CD4-positive, alpha-beta T cell treated with Interleukin-17A for 4 hours (primary cell): Measurements from ENCODE around the gene SUMO2.
A peak's percentile ranks its signal among the peaks of the same experiment; 100 is the strongest.
"Not testable (repeated sequence)": the region's sequence is repeated elsewhere in the genome, so short reads cannot be mapped to it uniquely, and the experiment has no call there.

Experiments used
- DNase-seq: peaks from one replicate; pipeline ENCODE4 v3.0.0-alpha.2; 2020; ENCODE audit warnings: mixed read lengths

SUMO2 gene

DNA sequence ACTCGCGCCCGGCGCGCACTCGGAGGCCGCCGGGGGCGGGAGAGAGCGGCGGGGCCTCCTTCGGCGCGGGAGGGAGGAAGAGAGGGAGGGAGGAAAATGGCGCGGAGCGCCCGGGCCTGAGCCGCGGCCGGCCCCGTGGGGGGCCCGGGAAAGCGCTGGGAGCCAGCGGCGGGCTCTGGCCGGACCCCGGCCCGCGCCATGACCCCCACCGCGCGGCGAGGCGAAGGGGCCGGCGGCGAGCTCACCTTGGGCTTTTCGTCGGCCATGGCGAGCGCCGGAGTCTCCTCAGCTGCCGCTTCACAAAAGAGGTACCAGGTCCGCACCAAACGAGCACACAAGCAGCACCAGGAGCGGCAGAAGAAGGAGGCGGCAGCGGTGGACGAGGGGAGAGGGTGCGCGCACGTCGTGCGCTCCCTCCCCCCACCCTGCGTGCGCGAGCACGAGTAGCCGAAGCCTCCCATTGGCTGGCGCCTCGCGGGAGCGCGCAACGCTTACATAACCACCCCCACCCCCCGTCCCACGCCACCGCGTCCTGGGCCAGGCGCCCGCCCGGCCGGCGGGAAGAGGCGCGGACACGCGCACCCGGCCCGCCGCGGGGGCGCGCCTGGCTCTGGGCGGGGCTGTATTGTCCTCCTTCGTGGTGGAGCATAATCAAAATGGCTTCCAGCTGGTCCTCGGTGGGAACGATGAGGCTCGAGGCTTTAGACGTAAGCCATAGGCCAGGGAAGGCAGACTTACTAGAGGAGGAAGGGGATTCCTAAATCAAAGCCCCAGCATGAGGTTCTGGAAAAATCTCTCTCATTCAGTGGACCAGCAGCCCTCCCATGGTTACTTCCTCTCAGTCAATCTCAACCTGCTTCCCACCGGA, at the start of gene SUMO2:
TSS of gene SUMO2 (minus strand) at position 391 of the 868 bp plus-strand sequence. CDS start at position 266, 125 bp downstream.
- peak; percentile 97 for DNase-seq

DNA sequence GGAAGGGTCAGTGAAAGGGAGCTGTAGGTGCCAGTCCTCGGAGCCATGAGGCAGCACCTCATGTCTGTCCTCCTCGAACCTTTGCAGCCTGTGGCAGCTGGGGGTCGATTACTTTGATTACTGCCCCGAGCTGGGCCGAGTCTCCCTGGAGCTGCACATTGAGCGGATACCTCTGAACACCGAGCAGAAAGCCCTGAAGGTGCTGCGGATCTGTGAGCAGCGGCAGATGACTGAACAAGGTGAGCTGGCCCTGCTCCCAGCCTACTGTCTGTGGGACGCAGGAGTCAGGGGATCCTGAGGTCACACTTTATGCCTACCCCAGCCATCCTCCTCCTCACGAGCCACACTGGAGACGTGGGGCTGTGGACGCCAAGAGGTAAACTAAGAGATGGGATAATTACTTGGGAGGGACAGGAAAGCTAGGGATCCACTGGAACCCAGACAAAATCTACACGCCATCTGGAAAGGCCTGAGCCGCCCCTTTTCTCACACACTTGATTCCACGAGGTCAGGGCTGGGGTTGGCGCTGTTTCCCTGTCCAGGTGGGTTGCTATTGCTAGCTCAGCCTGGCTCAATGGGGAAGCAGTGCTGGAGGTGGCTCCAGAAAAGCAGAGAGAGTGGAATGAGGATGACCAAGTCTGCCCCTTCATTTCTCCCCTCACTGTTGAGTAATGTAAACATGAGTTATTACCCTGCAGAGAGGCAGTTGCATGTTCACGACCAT, 49.1 kb upstream of the SUMO2 start:
- DNase-seq: no peak

DNA sequence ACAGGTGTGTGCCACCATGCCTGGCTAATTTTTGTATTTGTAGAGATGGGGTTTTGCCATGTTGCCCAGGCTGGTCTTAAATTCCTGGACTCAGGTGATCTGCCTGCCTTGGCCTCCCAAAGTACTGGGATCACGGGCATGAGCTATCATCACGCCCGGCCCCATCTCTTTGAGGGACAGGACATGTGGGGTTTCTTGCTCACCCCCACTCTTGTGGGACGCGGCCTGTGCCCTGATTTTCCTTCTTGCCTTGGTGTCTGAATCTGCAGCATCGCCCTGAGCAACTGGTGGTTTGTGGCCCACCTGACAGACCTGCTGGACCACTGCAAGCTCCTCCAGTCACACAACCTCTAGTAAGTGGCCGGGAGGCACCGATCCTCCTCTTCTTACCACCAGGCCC, 48.3 kb upstream of the SUMO2 start:
- no peak for DNase-seq

DNA sequence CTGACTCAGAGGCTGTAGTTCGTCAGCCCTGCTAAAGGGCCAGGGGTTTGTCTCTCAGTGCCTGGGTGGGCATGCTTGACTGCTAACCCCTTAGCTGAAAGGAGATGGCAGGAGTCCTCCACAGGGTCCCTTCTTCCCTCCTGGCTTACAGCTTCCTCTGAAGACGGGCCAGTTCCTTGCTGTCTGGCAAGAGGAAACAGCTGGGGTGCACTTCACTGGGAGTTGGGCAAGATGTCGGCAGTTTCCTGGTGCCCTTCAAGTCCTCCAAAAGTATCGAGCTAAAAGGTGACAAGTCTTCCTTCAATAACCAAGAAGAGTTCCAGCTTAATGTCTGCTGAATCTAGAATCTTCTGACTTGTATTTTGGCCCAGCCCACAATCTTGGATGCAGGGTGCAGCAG, 46.1 kb upstream of the SUMO2 start:
- no peak for DNase-seq

DNA sequence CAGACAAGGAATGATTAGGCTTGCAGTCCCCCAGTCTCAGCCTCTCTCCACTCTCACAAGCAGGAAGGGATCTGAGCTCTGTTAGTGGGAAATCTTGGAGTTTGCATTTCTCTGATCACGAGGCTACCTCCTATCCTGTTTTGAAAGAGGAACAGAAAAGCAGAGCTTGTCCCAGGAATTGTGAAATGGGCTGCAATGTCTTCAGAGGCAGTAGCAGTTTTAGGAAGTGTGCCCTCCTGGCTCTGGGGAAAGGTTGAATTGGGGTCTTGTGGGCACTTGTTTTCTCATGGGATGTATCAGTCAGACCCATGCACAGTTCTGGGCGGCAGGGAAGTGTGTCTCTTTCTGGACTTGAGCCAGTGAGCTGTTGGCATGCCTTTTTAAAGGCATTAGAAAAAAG, 45.5 kb upstream of the SUMO2 start:
- DNase-seq: no peak

DNA sequence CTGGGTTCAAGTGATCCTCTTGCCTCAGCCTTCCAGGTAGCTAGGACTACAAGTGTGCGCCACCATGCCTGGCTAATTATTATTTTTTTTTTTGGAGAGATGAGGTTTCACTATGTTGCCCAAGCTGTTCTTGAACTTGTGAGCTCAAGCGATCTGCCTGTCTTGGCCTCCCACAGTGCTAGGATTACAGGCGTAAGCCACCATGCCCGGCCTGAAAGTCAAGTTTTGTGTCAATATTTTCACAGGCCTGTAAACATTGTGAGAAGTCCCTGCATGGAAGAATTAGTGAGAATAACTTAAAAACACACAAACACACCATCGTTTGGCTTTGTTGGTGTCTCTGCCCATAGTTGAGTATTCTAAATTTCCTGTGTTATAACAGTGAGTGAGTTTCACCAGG, 45.0 kb upstream of the SUMO2 start:
- DNase-seq: no peak

DNA sequence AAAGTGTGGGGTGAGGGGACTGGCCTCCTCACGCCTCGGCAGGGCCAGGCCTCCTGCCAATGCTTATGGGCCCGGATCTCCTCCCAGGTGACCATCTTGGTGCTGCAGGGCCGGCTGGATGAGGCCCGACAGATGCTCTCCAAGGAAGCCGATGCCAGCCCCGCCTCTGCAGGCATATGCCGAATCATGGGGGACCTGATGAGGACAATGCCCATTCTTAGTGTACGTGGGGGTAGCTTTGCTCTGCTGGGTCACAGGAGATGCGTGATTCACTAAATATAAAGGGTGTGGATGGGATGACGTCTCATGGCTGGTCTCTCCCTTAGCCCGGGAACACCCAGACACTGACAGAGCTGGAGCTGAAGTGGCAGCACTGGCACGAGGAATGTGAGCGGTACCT, 42.3 kb upstream of the SUMO2 start:
- DNase-seq: no peak

DNA sequence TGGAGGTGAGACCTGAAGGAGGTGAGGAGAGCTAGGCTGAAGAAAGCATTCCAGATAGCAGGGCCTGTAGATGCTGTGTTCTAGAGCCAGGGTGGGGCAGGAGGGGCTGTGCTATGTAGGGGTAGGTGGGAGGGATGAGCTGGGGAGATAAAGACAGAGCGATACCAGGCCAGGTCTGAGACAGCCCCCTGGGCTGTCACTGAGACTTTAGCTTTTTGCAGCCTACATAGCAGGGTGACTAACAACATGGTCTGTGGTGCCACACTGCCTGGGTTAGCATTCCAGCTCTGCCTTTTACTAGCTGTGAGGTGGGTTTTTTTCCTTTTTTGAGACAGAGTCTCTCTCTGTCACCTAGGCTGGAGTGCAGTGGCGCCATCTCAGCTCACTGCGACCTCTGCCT, 37.1 kb upstream of the SUMO2 start:
- no peak for DNase-seq

DNA sequence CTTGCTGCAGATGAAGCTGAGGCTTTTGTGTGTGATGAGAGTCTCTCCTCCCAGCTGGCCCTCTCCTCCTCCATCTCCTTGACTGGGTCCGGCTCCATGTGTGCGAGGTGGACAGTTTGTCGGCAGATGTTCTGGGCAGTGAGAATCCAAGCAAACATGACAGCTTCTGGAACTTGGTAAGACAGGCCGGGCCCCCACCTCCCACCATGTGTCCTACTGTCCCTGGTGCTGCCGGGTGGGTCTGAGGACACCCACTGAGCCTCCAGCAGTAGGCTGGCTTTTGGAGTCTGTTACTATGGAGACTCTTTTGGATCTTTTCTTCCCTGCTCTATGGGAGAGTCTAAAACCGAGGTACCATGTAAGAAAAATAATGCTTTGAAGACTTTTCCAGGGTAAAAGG, 35.4 kb upstream of the SUMO2 start:
- DNase-seq: no peak

DNA sequence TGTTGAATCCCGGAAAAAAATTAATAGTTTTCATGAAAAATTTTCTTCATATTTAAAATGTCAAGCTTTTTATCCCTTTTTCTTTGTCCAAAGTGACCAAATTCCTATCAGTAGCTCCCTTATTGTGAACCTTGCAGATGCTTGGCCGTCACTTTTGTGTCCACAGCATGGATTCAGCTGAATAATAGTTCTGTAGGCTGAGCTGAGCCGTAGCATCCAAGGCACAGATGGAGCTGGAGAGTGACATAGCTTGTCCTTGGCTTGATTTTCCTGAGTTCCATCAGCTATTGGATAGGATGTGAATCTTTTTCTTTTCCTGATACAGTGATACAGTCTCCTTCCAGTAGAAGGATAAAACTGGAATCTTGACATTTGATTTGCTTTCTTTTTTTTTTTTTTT, 26.3 kb upstream of the SUMO2 start:
- no peak for DNase-seq

DNA sequence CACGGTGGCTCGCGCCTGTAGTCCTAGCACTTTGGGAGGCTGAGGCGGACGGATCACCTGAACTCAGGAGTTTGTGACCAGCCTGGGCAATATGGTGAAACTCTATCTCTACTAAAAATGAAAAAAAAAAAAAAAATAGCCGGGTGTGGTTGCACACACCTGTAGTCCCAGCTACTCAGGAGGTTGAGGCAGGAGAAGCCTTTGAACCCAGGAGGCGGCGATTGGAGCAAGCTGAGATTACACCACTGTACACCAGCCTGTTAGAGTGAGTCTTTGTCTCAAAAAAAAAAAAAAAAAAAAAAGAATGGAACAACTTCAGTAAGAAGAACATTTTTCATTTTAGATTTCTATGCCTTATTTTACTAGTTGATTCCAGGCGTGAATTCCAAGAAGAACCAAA, 25.4 kb upstream of the SUMO2 start:
- DNase-seq: no peak

DNA sequence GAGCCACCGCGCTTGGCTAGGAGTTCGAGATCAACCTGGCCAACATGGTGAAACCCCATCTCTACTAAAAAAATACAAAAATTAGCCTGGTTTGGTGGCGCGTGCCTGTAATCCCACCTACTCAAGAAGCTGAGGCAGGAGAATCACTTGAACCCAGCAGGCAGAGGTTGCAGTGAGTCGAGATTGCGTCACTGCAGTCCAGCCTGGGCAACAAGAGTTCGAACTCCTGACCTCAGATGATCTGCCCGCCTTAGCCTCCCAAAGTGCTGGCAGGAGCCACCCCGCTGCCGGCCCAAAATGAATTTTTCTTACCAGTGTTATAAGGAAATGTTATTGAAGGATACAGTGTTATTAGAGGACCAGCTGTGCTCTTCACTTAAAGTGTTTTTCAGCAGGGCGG, 25.0 kb upstream of the SUMO2 start:
- no peak for DNase-seq

DNA sequence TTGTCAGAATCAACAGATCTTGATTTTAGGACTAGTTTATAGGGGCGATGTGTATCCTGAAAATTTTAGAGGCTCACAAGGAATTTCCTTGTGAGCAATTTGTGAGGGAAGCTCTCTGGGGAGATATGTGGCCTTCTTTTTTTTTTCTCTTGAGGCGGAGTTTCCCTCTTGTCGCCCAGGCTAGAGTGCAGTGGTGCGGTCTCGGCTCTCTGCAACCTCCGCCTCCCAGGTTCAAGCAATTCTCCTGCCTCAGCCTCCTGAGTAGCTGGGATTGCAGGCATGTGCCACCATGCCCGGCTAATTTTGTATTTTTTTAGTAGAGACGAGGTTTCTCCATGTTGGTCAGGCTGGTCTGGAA, 24.3 kb upstream of the SUMO2 start:
- not testable (repeated sequence) for DNase-seq

DNA sequence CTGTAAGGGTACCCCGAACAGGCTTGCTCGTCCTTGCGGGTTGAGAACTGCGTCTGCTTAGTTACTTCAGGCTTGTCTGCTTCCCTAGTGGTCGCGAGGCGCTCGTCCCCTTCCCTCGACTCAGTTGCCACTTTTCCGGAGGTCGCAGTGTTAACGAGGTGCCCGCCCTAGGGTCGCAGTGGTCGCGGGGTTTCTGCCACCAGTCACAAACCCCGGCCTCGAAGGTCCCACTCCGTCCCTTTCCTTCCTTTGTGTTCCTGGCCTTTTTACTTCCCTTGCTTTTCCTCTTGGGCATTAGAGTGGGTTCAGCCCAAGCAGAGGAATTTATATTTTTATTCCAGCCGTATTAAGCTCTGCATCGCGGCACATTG, 23.0 kb upstream of the SUMO2 start:
- no peak for DNase-seq

DNA sequence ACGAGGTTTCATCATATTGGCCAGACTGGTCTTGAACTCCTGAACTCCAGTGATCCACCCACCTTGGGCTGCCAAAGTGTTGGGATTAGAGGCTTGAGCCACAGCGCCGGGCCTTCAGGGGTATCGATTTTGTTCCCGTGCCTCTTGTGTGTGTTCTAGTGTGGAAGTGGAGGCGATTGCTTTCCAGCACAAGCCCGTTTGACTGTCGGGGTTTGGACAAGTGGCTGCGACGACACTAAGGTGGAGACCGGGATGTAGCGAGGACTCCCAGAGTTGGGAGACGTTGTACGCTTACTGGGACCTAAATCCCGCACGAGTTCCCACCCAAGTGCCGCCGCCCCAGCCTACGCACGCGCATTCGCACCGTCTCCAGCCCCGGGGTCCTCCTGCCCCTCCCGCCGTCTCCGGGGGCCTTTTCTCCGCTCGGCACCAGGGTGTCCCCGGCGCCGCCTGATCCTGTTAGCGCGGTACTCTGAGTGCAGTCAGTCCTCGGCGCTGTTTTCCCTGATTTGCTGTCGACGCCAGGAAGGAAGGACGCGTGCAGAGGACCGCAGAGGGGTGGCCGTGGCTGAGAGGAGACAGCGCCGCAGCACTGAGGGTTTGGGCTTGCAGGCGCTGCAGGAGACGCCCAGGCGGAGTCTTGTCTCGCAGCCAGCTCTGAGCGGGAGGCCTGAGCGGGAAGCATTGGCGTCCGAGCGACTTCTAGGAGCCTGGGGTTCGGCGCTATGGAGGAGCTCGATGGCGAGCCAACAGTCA, 22.5 kb upstream of the SUMO2 start, which contains the start of gene NUP85:
TSS of gene NUP85 (plus strand) at position 643 of the 756 bp plus-strand sequence. CDS start at position 726, 83 bp downstream.
- DNase-seq: peak; percentile 95

DNA sequence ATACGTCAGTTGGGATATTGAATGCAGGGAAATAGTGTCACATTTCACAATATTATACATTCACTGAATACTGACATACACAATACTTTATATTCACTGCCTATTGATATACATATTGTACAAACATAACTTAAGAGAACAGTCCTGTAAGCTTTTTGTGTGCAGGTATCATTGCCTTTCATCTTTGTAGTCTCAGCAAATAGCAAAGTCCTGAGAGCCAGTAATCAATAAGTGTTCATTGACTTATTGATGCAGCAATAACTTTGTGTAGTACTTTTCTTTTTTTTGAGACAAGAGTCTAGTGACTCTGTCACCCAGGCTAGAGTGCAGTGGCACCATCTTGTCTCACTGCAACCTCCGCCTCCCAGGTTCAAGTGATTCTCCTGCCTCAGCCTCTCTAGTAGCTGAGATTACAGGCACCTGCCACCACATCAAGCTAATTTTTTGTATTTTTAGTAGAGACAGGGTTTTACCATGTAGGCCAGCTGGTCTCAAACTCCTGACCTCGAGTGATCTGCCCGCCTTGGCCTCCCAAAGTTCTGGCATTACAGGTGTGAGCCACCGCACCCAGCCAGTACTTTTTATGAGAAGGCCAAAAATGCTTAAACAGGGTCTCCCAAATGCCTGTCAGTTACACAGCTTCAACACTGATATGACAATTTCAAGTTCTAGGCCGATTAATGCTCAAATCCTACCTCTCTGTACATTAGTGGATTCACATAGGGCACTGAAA, 17.3 kb upstream of the SUMO2 start:
- DNase-seq: no peak

DNA sequence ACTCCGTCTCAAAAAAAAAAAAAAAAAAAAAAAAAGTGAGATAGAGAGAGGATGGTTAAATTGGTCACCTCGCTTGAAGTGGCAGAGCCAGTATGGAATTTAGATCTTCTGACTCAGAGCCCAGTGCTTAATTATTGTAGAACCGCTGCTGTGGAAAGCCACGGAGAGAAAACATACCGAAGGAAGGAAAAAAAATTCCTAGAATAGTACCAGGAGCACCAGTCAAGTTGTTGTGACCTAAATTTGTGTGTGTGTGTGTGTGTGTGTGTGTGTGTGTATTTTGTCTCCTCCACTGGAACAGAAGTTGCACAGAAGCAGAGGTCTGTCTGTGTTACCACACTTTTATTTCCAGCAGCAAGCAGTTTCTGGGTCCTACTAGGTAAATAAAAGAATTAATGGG, 12.1 kb upstream of the SUMO2 start:
- DNase-seq: no peak

DNA sequence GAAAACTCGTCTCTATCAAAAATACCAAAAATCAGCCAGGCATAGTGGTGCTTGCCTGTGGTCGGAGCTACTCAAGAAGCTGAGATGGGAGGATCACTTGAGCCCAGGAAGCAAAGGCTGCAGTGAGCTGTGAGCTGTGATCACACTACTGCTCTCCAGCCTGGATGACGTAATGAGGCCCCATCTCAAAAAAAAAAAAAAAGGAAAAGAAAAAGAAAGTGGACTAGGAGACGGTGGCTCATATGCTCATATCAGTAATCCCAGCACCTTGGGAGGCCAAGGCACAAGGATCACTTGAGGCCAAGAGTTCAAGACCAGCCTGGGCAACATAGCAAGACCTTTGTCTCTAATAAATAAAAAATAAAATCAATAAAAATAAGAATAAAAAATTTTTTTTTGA, 8.8 kb upstream of the SUMO2 start:
- DNase-seq: no peak

DNA sequence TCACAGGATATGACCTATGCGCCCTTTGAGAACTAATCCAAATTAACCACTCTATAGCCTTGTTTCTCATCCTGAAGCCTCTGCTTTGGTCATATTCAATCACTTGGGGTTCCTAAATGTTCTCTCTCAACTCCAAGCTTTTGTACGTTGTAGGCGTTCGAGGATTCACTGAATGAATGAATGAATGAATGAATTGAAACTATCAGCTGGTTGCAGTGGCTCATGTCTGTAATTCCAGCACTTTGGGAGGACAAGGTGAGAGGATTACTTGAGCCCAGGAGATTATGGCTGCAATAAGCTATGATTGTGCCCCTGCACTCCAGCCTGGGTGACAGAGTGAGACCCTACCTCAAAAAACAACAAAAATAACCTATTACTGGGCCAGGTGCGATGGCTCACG, 5.9 kb upstream of the SUMO2 start:
- no peak for DNase-seq

DNA sequence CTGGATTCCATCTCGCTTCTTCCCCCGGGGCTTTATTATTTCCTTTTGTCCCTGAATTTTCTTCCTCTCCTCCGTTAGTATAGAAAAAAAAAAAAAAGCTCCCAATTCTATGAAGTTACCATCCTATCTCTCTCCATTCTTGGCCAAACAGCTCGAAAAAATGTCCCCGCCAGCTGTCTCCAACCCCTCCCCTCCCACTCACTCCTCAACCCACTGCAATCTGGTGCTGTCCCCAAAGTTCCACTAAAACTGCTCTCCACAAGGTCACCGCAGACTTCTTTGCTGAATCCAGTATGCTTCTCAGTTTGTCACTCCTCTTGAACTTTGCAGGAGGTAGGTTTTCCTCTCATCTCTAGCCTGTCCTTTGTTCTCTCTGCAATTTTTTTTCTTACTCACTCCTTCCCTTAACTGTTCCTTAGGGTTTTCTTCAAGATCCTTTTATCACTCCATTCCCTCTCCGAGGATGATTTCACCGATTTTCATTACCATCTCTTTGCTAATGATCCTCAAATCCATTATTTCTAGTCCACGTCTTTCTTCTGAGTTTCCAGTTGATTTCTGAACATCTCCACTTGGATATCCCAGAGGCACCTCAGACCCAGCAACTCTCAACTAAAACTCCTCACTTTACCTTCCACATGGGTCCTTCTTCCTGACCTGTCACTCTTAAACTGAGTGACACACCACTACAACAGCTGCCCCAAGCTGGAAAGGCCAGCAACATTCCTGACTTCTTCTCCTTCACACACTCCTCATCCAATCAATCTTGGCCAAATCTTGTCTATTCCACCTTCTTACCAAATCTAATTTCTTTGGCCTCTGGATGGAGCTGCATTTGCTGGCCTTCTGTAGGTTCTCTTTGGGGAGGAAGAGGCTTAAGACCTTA, 1.5 kb upstream of the SUMO2 start:
- no peak for DNase-seq

DNA sequence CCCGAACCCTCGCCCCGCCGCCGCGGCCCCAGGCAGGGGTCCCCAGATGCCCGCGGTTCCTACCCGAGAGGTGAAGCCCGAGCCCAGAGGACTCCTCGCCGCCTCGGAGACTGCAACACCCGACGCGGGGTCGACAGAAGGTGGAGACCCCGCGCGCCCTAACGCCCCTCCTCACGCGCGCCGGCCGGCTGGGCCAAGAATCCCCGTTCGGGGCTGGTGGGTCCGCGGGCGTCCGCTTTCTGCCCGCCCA, 515 bp downstream of the SUMO2 start:
- DNase-seq: no peak
